T-cell (primary cell): Measurements from ENCODE around the gene MAP2K7. TPM values are rescaled to one million over a fixed set of nuclear protein-coding genes. Genes with fewer than 3 reads are reported as not detected.
"Not testable (repeated sequence)": the region's sequence is repeated elsewhere in the genome, so short reads cannot be mapped to it uniquely, and the experiment has no call there.

ENCODE experiments used
- ATAC-seq, 4 experiments: fragments of 200-7000 bp in 3 of 4; fragments of 150-1000 bp in 1 of 4; cut with Tn5 transposase; replicated peaks in 1 of 4; 1 replicate in 3 of 4; 2 replicates in 1 of 4; pipeline ENCODE4 v1.10.0; 2021; ENCODE audit warnings: moderate library complexity in 3 of 4, mild to moderate bottlenecking in 2 of 4, moderate number of reproducible peaks in 1 of 4
- CTCF ChIA-PET, 2 donors: fragments of 300-600 bp; sonication (Branson Sonifier 250); formaldehyde crosslinking; loops; one replicate each; lab custom pipeline; 2022; ENCODE audit warnings: antibody characterized with exemption in 2 of 2; lab: Charles Lee
- POLR2A ChIA-PET, 2 donors: fragments of 300-600 bp; sonication (Branson Sonifier 250); formaldehyde crosslinking; loops; one replicate each; lab custom pipeline; 2022; ENCODE audit warnings: antibody characterized with exemption in 2 of 2; lab: Charles Lee
- DNase-seq, 35 experiments: peaks; one replicate each; pipeline versions ENCODE4 v3.0.0 to v3.0.0-alpha.2; 2013 to 2023
- H3K27ac ChIP-seq: one replicate; pipeline ENCODE4 v1.5.1; 2013; ENCODE audit warnings: low read length
- H3K27me3 ChIP-seq, 2 experiments: replicated peaks in 1 of 2; 1 replicate in 1 of 2; 2 replicates in 1 of 2; pipeline versions ENCODE4 v1.6.1 to v1.7.0; 2013; ENCODE audit warnings: low read length in 1 of 2, mixed read lengths in 1 of 2; ENCODE audit not compliant: control insufficient read depth in 2 of 2, insufficient read depth in 2 of 2; ENCODE audit errors: extremely low read depth in 1 of 2
- H3K36me3 ChIP-seq, 2 donors: 1 replicate in 1 of 2; 2 replicates in 1 of 2; pipeline versions ENCODE4 v1.6.1 to v1.7.0; 2013; ENCODE audit warnings: low read length in 1 of 2; ENCODE audit not compliant: control insufficient read depth in 2 of 2, insufficient read depth in 1 of 2; ENCODE audit errors: extremely low read depth in 1 of 2
- H3K4me1 ChIP-seq, 2 experiments: 1 replicate in 1 of 2; 2 replicates in 1 of 2; pipeline versions ENCODE4 v1.6.1 to v1.7.0; 2013; ENCODE audit warnings: low read length in 2 of 2, mixed read lengths in 1 of 2; ENCODE audit not compliant: insufficient read depth in 2 of 2, control insufficient read depth in 1 of 2; ENCODE audit errors: extremely low read depth in 1 of 2
- H3K4me3 ChIP-seq, 2 donors: 1 replicate in 1 of 2; 2 replicates in 1 of 2; pipeline versions ENCODE4 v1.5.1 to v1.7.0; 2013; ENCODE audit warnings: mild to moderate bottlenecking in 2 of 2, low read length in 1 of 2, moderate library complexity in 1 of 2; ENCODE audit not compliant: control insufficient read depth in 1 of 2; ENCODE audit errors: extremely low read depth in 1 of 2
- H3K9me3 ChIP-seq: 2 replicates; pipeline ENCODE4 v1.7.0; 2013
- H3K27ac Mint-ChIP-seq, 2 donors: one replicate each; pipeline ENCODE4 v1.8.0; 2020 to 2021; ENCODE audit warnings: mild to moderate bottlenecking in 2 of 2, mixed read lengths in 2 of 2
- H3K27me3 Mint-ChIP-seq, 2 donors: one replicate each; pipeline ENCODE4 v1.8.0; 2021 to 2022; ENCODE audit warnings: mixed read lengths in 2 of 2
- H3K36me3 Mint-ChIP-seq: one replicate; pipeline ENCODE4 v1.8.0; 2021; ENCODE audit warnings: mixed read lengths
- H3K4me1 Mint-ChIP-seq, 3 donors: one replicate each; pipeline ENCODE4 v1.8.0; 2020 to 2022; ENCODE audit warnings: mixed read lengths in 3 of 3, mild to moderate bottlenecking in 1 of 3
- H3K4me3 Mint-ChIP-seq, 3 donors: one replicate each; pipeline ENCODE4 v1.8.0; 2020 to 2022; ENCODE audit warnings: mild to moderate bottlenecking in 3 of 3, mixed read lengths in 3 of 3, moderate library complexity in 3 of 3
- H3K9me3 Mint-ChIP-seq, 3 donors: one replicate each; pipeline ENCODE4 v1.8.0; 2020 to 2022; ENCODE audit warnings: mixed read lengths in 3 of 3
- WGBS: methylation state at CpG from one replicate; pipeline ENCODE4 v1.1.5; 2013; ENCODE audit warnings: missing lambda C conversion rate; ENCODE audit not compliant: insufficient coverage; 5-methylcytosine and 5-hydroxymethylcytosine counted together
- total RNA-seq, 35 experiments: library from RNA in 6 of 35; stranded (reverse) in 6 of 35; fragments of 120-200 nt in 1 of 35; gene quantifications; one replicate each; pipeline versions ENCODE4 v1.2.1 to v1.2.4 and lab custom pipeline; 2013 to 2026

The MAP2K7 gene
- total RNA-seq, 5 donors from 2014 or later (not counting 1 experiment from before 2014, with no cell fraction given), result 68.1 to 93.1 (median 73.5) TPM

- Histone ChIP-seq H3K27ac (no peak overlapping the region), H3K27me3 (peaks cover 0 to 86% of the 10 kb centered on the region in 2 experiments), H3K36me3 (peaks cover 0 to 6% of the 10 kb centered on the region in 2 donors), H3K9me3 (no peaks in the 10 kb centered on the region), H3K4me3 (no peak overlapping the region), H3K4me1 (peaks cover 4 to 29% of the 10 kb centered on the region in 2 experiments)
- peak in 4 of 35 experiments; percentile 31 to 43 (median 32) for DNase-seq
- ChIA-PET POLR2A (interaction anchor here (0.5 to 0.6 kb wide), 2 partner anchors 201 to 564 kb away, joined by 4 to 7 read pairs; partner anchors contain the start of gene INSR (in 1 of the 2)), CTCF (interaction anchor here (0.6 to 1.1 kb wide), 2 partner anchors 11 to 140 kb away, joined by 3 to 7 read pairs; no protein-coding TSS in a partner anchor)
- Mint-ChIP-seq H3K9me3 (no peaks in the 10 kb centered on the region), H3K4me1 (peaks cover 1 to 13% (median 5%) of the 10 kb centered on the region in 3 donors), H3K27ac (no peak overlapping the region), H3K4me3 (no peak overlapping the region), H3K36me3 (no peaks in the 10 kb centered on the region), H3K27me3 (peaks cover 0 to 14% of the 10 kb centered on the region in 2 donors)
- peak in 1 of 4 experiments; percentile 33 for ATAC-seq
- 63% methylated on average over 21 of the region's 29 CpGs for WGBS
Observed at GRCh38 chr19:7858109-7858770, 45.4 kb upstream of the MAP2K7 start.

GRCh38 chr19:7859087-7859486, 44.6 kb upstream of the MAP2K7 start:
- H3K27me3 Mint-ChIP-seq, result peaks cover 0 to 14% of the 10 kb centered on the region in 2 donors
- not testable (repeated sequence) for H3K4me3 ChIP-seq, H3K36me3 Mint-ChIP-seq, H3K9me3 ChIP-seq, DNase-seq, H3K4me3 Mint-ChIP-seq, H3K27ac ChIP-seq, H3K27ac Mint-ChIP-seq, H3K36me3 ChIP-seq, H3K9me3 Mint-ChIP-seq, ATAC-seq
- CTCF ChIA-PET, result interaction anchor here (0.7 to 1.1 kb wide), 2 partner anchors 9 to 10 kb away, joined by 3 to 7 read pairs; no protein-coding TSS in a partner anchor
- POLR2A ChIA-PET, result interaction anchor here (0.6 kb wide), 2 partner anchors 61 to 218 kb away, joined by 4 to 5 read pairs; partner anchors contain the start of gene SNAPC2 (in 1 of the 2)
- 92% methylated on average over 2 of the region's 8 CpGs for WGBS
- H3K27me3 ChIP-seq, result peaks cover 0 to 86% of the 10 kb centered on the region in 2 experiments
- H3K4me1 Mint-ChIP-seq, result peaks cover 0 to 15% (median 5%) of the 10 kb centered on the region in 3 donors
- H3K4me1 ChIP-seq, result peaks cover 4 to 28% of the 10 kb centered on the region in 2 experiments

GRCh38 chr19:7859831-7860713, 43.6 kb upstream of the MAP2K7 start:
- DNase-seq (no peak), ATAC-seq (no peak)
- H3K4me3 ChIP-seq, result no peak overlapping the region
- H3K36me3 ChIP-seq, result peaks cover 0 to 6% of the 10 kb centered on the region in 2 donors
- peaks cover 5 to 22% (median 10%) of the 10 kb centered on the region in 3 donors for H3K4me1 Mint-ChIP-seq
- no peak overlapping the region for H3K27ac ChIP-seq
- no peaks in the 10 kb centered on the region for H3K36me3 Mint-ChIP-seq
- WGBS, result 91% methylated on average over 10 of the region's 22 CpGs
- no peak overlapping the region for H3K27ac Mint-ChIP-seq
- H3K27me3 ChIP-seq, result peaks cover 0 to 93% of the 10 kb centered on the region in 2 experiments
- H3K9me3 ChIP-seq, result no peaks in the 10 kb centered on the region
- POLR2A ChIA-PET, result interaction anchor here in 1 of 2 donors (0.6 kb wide), 1 partner anchor 219 kb away, joined by 4 read pairs; no protein-coding TSS in a partner anchor
- peak overlapping the region in 1 of 3 donors; percentile 34 for H3K4me3 Mint-ChIP-seq
- CTCF ChIA-PET, result interaction anchor here in 1 of 2 donors (1.0 kb wide), 1 partner anchor 9 kb away, joined by 3 read pairs; no protein-coding TSS in a partner anchor
- H3K27me3 Mint-ChIP-seq, result peaks cover under 1 to 18% of the 10 kb centered on the region in 2 donors
- no peaks in the 10 kb centered on the region for H3K9me3 Mint-ChIP-seq
- H3K4me1 ChIP-seq, result peaks cover 4 to 33% of the 10 kb centered on the region in 2 experiments

- Mint-ChIP-seq H3K27me3 (peaks cover 5 to 21% of the 10 kb centered on the region in 2 donors), H3K36me3 (no peaks in the 10 kb centered on the region), H3K27ac (no peak overlapping the region), H3K4me3 (peak overlapping the region in 2 of 3 donors; percentile 25 to 63), H3K9me3 (no peaks in the 10 kb centered on the region), H3K4me1 (peaks cover 11 to 29% (median 16%) of the 10 kb centered on the region in 3 donors)
- H3K27me3 ChIP-seq, result peaks cover 0 to 91% of the 10 kb centered on the region in 2 experiments
- DNase-seq, result no peak
- WGBS, result 83% methylated on average over 8 of the region's 14 CpGs
- H3K9me3 ChIP-seq, result no peaks in the 10 kb centered on the region
- no peak for ATAC-seq
- peaks cover 4 to 39% of the 10 kb centered on the region in 2 experiments for H3K4me1 ChIP-seq
- ChIA-PET POLR2A (no interaction called here), CTCF (interaction anchor here in 1 of 2 donors (1.0 kb wide), 1 partner anchor 9 kb away, joined by 3 read pairs; no protein-coding TSS in a partner anchor)
- H3K36me3 ChIP-seq, result peaks cover 0 to 6% of the 10 kb centered on the region in 2 donors
- no peak overlapping the region for H3K27ac ChIP-seq
- H3K4me3 ChIP-seq, result no peak overlapping the region
Observed at GRCh38 chr19:7860714-7861618, 42.7 kb upstream of the MAP2K7 start.

GRCh38 chr19:7861619-7862412, 41.9 kb upstream of the MAP2K7 start:
- H3K36me3 ChIP-seq, result peaks cover 0 to 6% of the 10 kb centered on the region in 2 donors
- ChIA-PET CTCF (interaction anchor here (0.6 to 1.1 kb wide), 2 partner anchors 21 to 30 kb away, joined by 3 to 4 read pairs; no protein-coding TSS in a partner anchor), POLR2A (interaction anchor here (0.6 to 1.0 kb wide), 3 partner anchors 9 to 59 kb away, joined by 3 to 6 read pairs (median 3); no protein-coding TSS in a partner anchor)
- no peaks in the 10 kb centered on the region for H3K9me3 ChIP-seq
- H3K36me3 Mint-ChIP-seq, result no peaks in the 10 kb centered on the region
- H3K4me1 ChIP-seq, result peaks cover 4 to 39% of the 10 kb centered on the region in 2 experiments
- DNase-seq, result peak in 1 of 35 experiments; percentile 17
- peak overlapping the region; percentile 35 to 61 for H3K4me3 ChIP-seq
- H3K4me1 Mint-ChIP-seq, result peaks cover 11 to 29% (median 16%) of the 10 kb centered on the region in 3 donors
- peaks cover 0 to 89% of the 10 kb centered on the region in 2 experiments for H3K27me3 ChIP-seq
- H3K27ac Mint-ChIP-seq, result no peak overlapping the region
- WGBS, result 19% methylated on average over 50 of the region's 63 CpGs
- H3K4me3 Mint-ChIP-seq, result peak overlapping the region; percentile 49 to 64 (median 63)
- no peaks in the 10 kb centered on the region for H3K9me3 Mint-ChIP-seq
- ATAC-seq, result peak in 3 of 4 experiments; percentile 4 to 23 (median 8)
- peaks cover 5 to 21% of the 10 kb centered on the region in 2 donors for H3K27me3 Mint-ChIP-seq
- H3K27ac ChIP-seq, result no peak overlapping the region
